H1 (cell line): ENCODE data around the gene RBM47.

Experiments used
- RFX5 ChIP-seq: IDR thresholded peaks from 2 replicates; pipeline ENCODE4 v1.6.1; 2011; ENCODE audit warnings: low read depth, low read length, improper control_type of control experiment, borderline replicate concordance
- TAF1 ChIP-seq: IDR thresholded peaks from 2 replicates; pipeline ENCODE4 v1.6.1; 2011; ENCODE audit warnings: mild to moderate bottlenecking, low read depth, low read length
- TBP ChIP-seq: IDR thresholded peaks from 2 replicates; pipeline ENCODE4 v1.6.1; 2011; ENCODE audit warnings: low read depth, low read length, improper control_type of control experiment

DNA sequence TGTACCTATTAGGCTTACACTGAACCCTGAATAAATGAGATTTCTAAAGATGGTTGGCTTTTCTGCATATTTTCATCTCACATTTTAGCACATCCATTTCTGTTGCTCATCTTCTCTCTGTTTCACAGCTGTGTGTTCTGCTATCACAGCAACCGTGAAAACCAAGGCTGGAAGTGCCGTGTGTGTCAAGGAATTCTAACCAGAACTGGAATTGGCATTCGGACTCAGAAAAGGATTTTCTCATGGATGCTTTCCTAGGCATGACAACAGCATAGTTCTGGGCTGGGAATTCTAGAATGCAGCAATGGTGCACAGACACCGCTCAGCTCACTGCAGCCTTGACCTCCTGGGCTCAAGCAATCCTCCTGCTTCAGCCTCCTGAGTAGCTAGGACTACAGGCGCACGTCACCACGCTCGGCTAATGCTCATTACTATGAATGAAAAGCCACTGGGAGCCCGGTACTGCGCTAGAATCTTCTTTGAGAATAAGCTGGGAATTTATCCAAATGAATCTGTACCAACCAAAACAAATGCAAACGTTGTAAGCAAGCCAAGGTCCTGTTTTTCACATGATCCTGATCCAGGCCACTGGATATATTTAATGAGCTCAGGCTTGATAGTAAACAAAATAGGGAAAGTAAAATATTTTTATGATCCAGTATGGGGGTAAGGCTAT, 105.2 kb downstream of the RBM47 start:
- TF ChIP-seq TAF1 (no peak), TBP (no peak), RFX5 (no peak)
